ENCODE data around the gene TMEM106C. TPM values are rescaled to one million over a fixed set of nuclear protein-coding genes. Genes with fewer than 3 reads are reported as not detected.

The TMEM106C gene
- total RNA-seq, 3 donors from 2014 or later (not counting 1 experiment from before 2014, with no cell fraction given): 19.1 to 26.2 (median 22.5) TPM

GRCh38 chr12:48007206-48007605 is 43.8 kb downstream of the TMEM106C start:
- WGBS (ENCODE audit: insufficient coverage): 94% methylated on average over 4 of the region's 4 CpGs
- Mint-ChIP-seq H3K4me3 (no peak overlapping the region), H3K4me1 (peaks cover 8 to 14% of the 10 kb centered on the region in 2 donors)

GRCh38 chr12:48008349-48008748 is 45.0 kb downstream of the TMEM106C start:
- H3K4me3 Mint-ChIP-seq: no peak overlapping the region

More at GRCh38 chr12:48007206-48007605, 43.8 kb downstream of the TMEM106C start:
- Histone ChIP-seq H3K4me1 (ENCODE audit: control insufficient read depth, insufficient read depth, low read length) (peaks cover 30% of the 10 kb centered on the region), H3K4me3 (ENCODE audit: low read length) (no peak overlapping the region), H3K27me3 (ENCODE audit: control insufficient read depth, insufficient read depth, low read length) (peaks cover 41% of the 10 kb centered on the region), H3K9me3 (ENCODE audit: control insufficient read depth, insufficient read depth, low read length) (no peaks in the 10 kb centered on the region), H3K27ac (ENCODE audit: low read length) (no peak overlapping the region), H3K36me3 (ENCODE audit: control insufficient read depth, insufficient read depth, low read length) (no peaks in the 10 kb centered on the region)
- H3K27ac Mint-ChIP-seq: no peak overlapping the region
- TF ChIP-seq CTCF (IDR thresholded peaks at IDR 0.05): no peak
- intact Hi-C loops (cut with micrococcal nuclease): no loop called here
- H3K9me3 Mint-ChIP-seq: no peaks in the 10 kb centered on the region
- peaks cover 61 to 74% of the 10 kb centered on the region in 2 donors for H3K27me3 Mint-ChIP-seq (ENCODE audit: low read depth in 2 of 2)
- H3K36me3 Mint-ChIP-seq: no peaks in the 10 kb centered on the region
- no peak for ATAC-seq
- DNase-seq: no peak

GRCh38 chr12:48008950-48009349 is 45.6 kb downstream of the TMEM106C start:
- no peak for TF ChIP-seq CTCF (IDR thresholded peaks at IDR 0.05)
- Histone ChIP-seq H3K36me3 (ENCODE audit: control insufficient read depth, insufficient read depth, low read length) (no peaks in the 10 kb centered on the region), H3K4me3 (ENCODE audit: low read length) (no peak overlapping the region), H3K27ac (ENCODE audit: low read length) (no peak overlapping the region), H3K9me3 (ENCODE audit: control insufficient read depth, insufficient read depth, low read length) (no peaks in the 10 kb centered on the region), H3K4me1 (ENCODE audit: control insufficient read depth, insufficient read depth, low read length) (peaks cover 13% of the 10 kb centered on the region), H3K27me3 (ENCODE audit: control insufficient read depth, insufficient read depth, low read length) (peaks cover 23% of the 10 kb centered on the region)
- intact Hi-C loops (cut with micrococcal nuclease): no loop called here
- H3K4me1 Mint-ChIP-seq: peaks cover under 1 to 1% of the 10 kb centered on the region in 2 donors
- ATAC-seq (no peak), DNase-seq (no peak)
- H3K4me3 Mint-ChIP-seq: no peak overlapping the region
- no peaks in the 10 kb centered on the region for H3K36me3 Mint-ChIP-seq
- 94% methylated on average over 4 of the region's 4 CpGs for WGBS (ENCODE audit: insufficient coverage)
- H3K27ac Mint-ChIP-seq: no peak overlapping the region
- H3K9me3 Mint-ChIP-seq: no peaks in the 10 kb centered on the region
- peaks cover 44 to 66% of the 10 kb centered on the region in 2 donors for H3K27me3 Mint-ChIP-seq (ENCODE audit: low read depth in 2 of 2)

More at GRCh38 chr12:48008349-48008748, 45.0 kb downstream of the TMEM106C start:
- H3K27ac Mint-ChIP-seq: no peak overlapping the region
- intact Hi-C loops (cut with micrococcal nuclease): no loop called here
- WGBS (ENCODE audit: insufficient coverage): 80% methylated on average over 2 of the region's 2 CpGs
- H3K4me1 ChIP-seq (ENCODE audit: control insufficient read depth, insufficient read depth, low read length): peaks cover 19% of the 10 kb centered on the region
- no peaks in the 10 kb centered on the region for H3K9me3 ChIP-seq (ENCODE audit: control insufficient read depth, insufficient read depth, low read length)
- no peaks in the 10 kb centered on the region for H3K9me3 Mint-ChIP-seq
- H3K27me3 Mint-ChIP-seq (ENCODE audit: low read depth in 2 of 2): peaks cover 50 to 72% of the 10 kb centered on the region in 2 donors
- no peak overlapping the region for H3K4me3 ChIP-seq (ENCODE audit: low read length)
- peaks cover 29% of the 10 kb centered on the region for H3K27me3 ChIP-seq (ENCODE audit: control insufficient read depth, insufficient read depth, low read length)
- ATAC-seq: no peak
- no peak overlapping the region for H3K27ac ChIP-seq (ENCODE audit: low read length)
- DNase-seq: no peak
- no peaks in the 10 kb centered on the region for H3K36me3 Mint-ChIP-seq
- TF ChIP-seq CTCF (IDR thresholded peaks at IDR 0.05): no peak
- no peaks in the 10 kb centered on the region for H3K36me3 ChIP-seq (ENCODE audit: control insufficient read depth, insufficient read depth, low read length)
- H3K4me1 Mint-ChIP-seq: peaks cover 7% of the 10 kb centered on the region in 2 donors

GRCh38 chr12:48009471-48009870 is 46.1 kb downstream of the TMEM106C start:
- TF ChIP-seq CTCF (IDR thresholded peaks at IDR 0.05): no peak

More at GRCh38 chr12:48009471-48009870, 46.1 kb downstream of the TMEM106C start:
- Mint-ChIP-seq H3K9me3 (no peaks in the 10 kb centered on the region), H3K4me3 (no peak overlapping the region), H3K36me3 (no peaks in the 10 kb centered on the region), H3K27me3 (ENCODE audit: low read depth in 2 of 2) (peaks cover 43 to 65% of the 10 kb centered on the region in 2 donors), H3K27ac (no peak overlapping the region), H3K4me1 (no peaks in the 10 kb centered on the region)
- intact Hi-C loops (cut with micrococcal nuclease): no loop called here
- H3K36me3 ChIP-seq (ENCODE audit: control insufficient read depth, insufficient read depth, low read length): no peaks in the 10 kb centered on the region
- no peak overlapping the region for H3K4me3 ChIP-seq (ENCODE audit: low read length)
- no peak for DNase-seq
- no peak overlapping the region for H3K27ac ChIP-seq (ENCODE audit: low read length)
- ATAC-seq: no peak
- no peaks in the 10 kb centered on the region for H3K9me3 ChIP-seq (ENCODE audit: control insufficient read depth, insufficient read depth, low read length)
- 57% methylated on average over 1 of the region's 1 CpG for WGBS (ENCODE audit: insufficient coverage)
- H3K4me1 ChIP-seq (ENCODE audit: control insufficient read depth, insufficient read depth, low read length): peaks cover 8% of the 10 kb centered on the region
- peaks cover 19% of the 10 kb centered on the region for H3K27me3 ChIP-seq (ENCODE audit: control insufficient read depth, insufficient read depth, low read length)
